Pancreas (tissue), 10 donors: Measurements from ENCODE around the gene OR6B1. TPM values are rescaled to one million over a fixed set of nuclear protein-coding genes. Genes with fewer than 3 reads are reported as not detected.

Source experiments
- ATAC-seq, 4 donors: fragments of 200-7000 bp; cut with Tn5 transposase; one replicate each; pipeline versions ENCODE4 v1.8.0 to v1.9.1; 2020; ENCODE audit warnings: mild to moderate bottlenecking in 4 of 4, moderate library complexity in 4 of 4
- DNase-seq, 6 donors: peaks; one replicate each; pipeline ENCODE4 v3.0.0-alpha.2; 2020
- FAIRE-seq: peaks from 2 replicates; lab custom pipeline; 2012; peaks lifted over from hg19 to GRCh38; lab: Jason Lieb, UNC
- H3K27ac ChIP-seq, 4 donors: fragments of 200-600 bp; sonication (generic); 1 replicate in 3 of 4; 2 replicates in 1 of 4; pipeline versions ENCODE4 v1.5.0 to v1.8.0; 2020
- H3K27me3 ChIP-seq, 4 donors: fragments of 200-600 bp; one replicate each; pipeline ENCODE4 v1.8.0; 2021
- H3K36me3 ChIP-seq, 3 donors: fragments of 200-600 bp; sonication (generic) in 1 of 3; one replicate each; pipeline versions ENCODE4 v1.5.0 to v1.8.0; 2020 to 2021
- H3K4me1 ChIP-seq, 3 donors: fragments of 200-600 bp; one replicate each; pipeline ENCODE4 v1.8.0; 2021
- H3K4me3 ChIP-seq, 4 donors: fragments of 200-600 bp; sonication (generic) in 2 of 4; one replicate each; pipeline versions ENCODE4 v1.5.0 to v1.8.0; 2020 to 2021
- H3K9me3 ChIP-seq, 4 donors: fragments of 200-600 bp; one replicate each; pipeline ENCODE4 v1.8.0; 2021
- WGBS, 2 donors: extraction: QIAGEN DNeasy Blood & Tissue Kit; methylation state at CpG; one replicate each; pipeline ENCODE4 v1.1.7; 2013; 5-methylcytosine and 5-hydroxymethylcytosine counted together
- intact Hi-C, 3 donors: fragments of 100-400 bp; cut with DNase I; formaldehyde crosslinking; loops; one replicate each; pipeline versions ENCODE4 v1.11.1 to v1.14.2; 2022
- polyA plus RNA-seq, 2 donors: library from polyadenylated mRNA; stranded (reverse); fragments of 200-250 nt; gene quantifications; one replicate each; pipeline ENCODE4 v1.2.3, GENCODE V29; 2013
- total RNA-seq, 6 donors: library from RNA; stranded (reverse); fragmentation: NEBNext Ultra II Directional in 4 of 6; extraction: Animal tissue kit (Norgen Biotek cat#: 25700) in 4 of 6; gene quantifications; one replicate each; pipeline versions ENCODE4 v1.2.1 to v1.2.4, GENCODE V29; 2021 to 2023
- TF ChIP-seq, protein P1 (sequence below), 4 donors: fragments of 200-600 bp; sonication (generic) in 3 of 4; IDR thresholded peaks; one replicate each; pipeline versions ENCODE4 v1.5.0 to v1.8.0; 2021; ENCODE audit warnings: antibody characterized with exemption in 4 of 4
- donor health status: healthy with polysubstance abuse.
- donor health status: DM: no; HTN: no; CAD: no; lungs with moderate emphysema.
- donor health status: DM: no; HTN: no; CAD: no.
- donor health status: control.
- donor health status: control.
- donor health status: Bipolar disorder and iron deficiency.
- donor health status: DM: yes; HTN: yes; CAD: no.
- donor health status: DM: no; HTN: no; CAD: no.
- donor health status: DM: no; HTN: no; CAD: no.
- donor health status: DM: yes; HTN: yes; CAD: no.

The OR6B1 gene
- total and polyA plus RNA-seq, 8 donors = not detected

- no peak for FAIRE-seq
- Histone ChIP-seq H3K4me1 (no peaks in the 10 kb centered on the region), H3K36me3 (no peaks in the 10 kb centered on the region), H3K4me3 (no peak overlapping the region), H3K27me3 (no peaks in the 10 kb centered on the region), H3K9me3 (no peaks in the 10 kb centered on the region), H3K27ac (no peak overlapping the region)
- TF ChIP-seq, protein P1, sequence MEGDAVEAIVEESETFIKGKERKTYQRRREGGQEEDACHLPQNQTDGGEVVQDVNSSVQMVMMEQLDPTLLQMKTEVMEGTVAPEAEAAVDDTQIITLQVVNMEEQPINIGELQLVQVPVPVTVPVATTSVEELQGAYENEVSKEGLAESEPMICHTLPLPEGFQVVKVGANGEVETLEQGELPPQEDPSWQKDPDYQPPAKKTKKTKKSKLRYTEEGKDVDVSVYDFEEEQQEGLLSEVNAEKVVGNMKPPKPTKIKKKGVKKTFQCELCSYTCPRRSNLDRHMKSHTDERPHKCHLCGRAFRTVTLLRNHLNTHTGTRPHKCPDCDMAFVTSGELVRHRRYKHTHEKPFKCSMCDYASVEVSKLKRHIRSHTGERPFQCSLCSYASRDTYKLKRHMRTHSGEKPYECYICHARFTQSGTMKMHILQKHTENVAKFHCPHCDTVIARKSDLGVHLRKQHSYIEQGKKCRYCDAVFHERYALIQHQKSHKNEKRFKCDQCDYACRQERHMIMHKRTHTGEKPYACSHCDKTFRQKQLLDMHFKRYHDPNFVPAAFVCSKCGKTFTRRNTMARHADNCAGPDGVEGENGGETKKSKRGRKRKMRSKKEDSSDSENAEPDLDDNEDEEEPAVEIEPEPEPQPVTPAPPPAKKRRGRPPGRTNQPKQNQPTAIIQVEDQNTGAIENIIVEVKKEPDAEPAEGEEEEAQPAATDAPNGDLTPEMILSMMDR (IDR thresholded peaks at IDR 0.05) = no peak
- no peak for ATAC-seq
- intact Hi-C loops = no loop called here
- DNase-seq = no peak
- 86 to 94% methylated on average over 3 of the region's 3 CpGs for WGBS, 2 donors
Measured at GRCh38 chr7:143993924-143994323, 6.2 kb upstream of the OR6B1 start.

DNA sequence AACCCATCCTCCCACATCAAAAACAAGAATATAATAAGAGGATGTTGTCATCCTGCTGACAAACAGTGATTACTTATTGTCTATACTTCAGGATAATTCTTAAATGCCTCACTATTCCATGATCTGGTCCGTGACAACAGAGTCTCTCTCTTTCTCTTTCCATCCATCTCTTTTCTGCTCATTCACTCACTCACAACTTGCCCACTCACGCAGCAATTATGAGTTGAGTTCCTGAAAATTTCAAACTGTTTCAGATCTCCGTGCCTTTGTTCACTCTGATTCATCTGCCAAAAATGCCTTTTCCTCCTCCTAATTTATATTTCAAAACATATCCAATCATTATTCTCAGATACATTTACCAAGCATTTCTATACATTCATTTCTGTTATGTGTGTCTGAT lies 1.4 kb downstream of the OR6B1 start:
- H3K36me3 ChIP-seq = no peaks in the 10 kb centered on the region
- no peak overlapping the region for H3K27ac ChIP-seq
- H3K4me3 ChIP-seq = no peak overlapping the region
- FAIRE-seq = no peak
- no peaks in the 10 kb centered on the region for H3K27me3 ChIP-seq
- 79 to 84% methylated on average over 3 of the region's 3 CpGs for whole genome bisulfite sequencing, 2 donors
- H3K4me1 ChIP-seq = no peaks in the 10 kb centered on the region
- intact Hi-C loops = no loop called here
- TF ChIP-seq, protein P1 (IDR thresholded peaks at IDR 0.05) = no peak
- no peak for DNase-seq
- ATAC-seq = no peak
- H3K9me3 ChIP-seq = no peaks in the 10 kb centered on the region

GRCh38 chr7:144004703-144005102 lies 4.6 kb downstream of the OR6B1 start:
- intact Hi-C loops = no loop called here

DNA sequence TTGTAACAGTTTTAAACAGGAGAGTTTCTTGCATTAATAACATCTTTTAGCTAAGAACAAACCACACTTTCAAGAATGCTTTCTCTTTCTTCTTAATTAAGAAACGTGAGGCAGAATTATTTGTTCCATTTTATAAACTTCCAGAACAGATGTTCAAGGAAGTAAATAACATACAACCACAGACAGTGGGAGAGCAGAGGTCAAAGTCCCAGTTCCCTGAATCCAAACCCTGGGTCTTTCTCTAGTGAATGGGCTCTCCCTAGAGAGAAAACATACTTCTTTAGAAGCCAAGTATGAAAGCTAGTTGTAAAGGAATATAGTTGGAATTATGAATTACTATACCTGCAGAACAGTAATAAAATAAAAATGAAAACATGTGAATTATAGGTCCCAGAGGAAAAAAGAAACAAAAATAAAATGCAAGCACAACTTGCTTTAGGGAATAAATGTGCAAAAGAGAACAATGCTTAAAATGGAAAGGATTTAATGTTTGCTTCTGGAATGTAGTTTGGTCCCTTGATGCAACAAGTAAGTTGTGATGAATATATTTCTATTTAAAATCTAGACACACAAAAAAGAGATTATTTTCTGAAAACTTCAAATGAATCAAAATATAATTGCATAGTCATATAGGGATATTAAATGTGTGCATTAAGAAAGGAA lies 6.0 kb downstream of the OR6B1 start:
- no peak for DNase-seq
- no peak overlapping the region for H3K4me3 ChIP-seq
- TF ChIP-seq, protein P1 (IDR thresholded peaks at IDR 0.05) = no peak
- no peaks in the 10 kb centered on the region for H3K27me3 ChIP-seq
- H3K27ac ChIP-seq = no peak overlapping the region
- WGBS, 2 donors = 33 to 42% methylated on average over 1 of the region's 1 CpG
- no peak for FAIRE-seq
- no peaks in the 10 kb centered on the region for H3K9me3 ChIP-seq
- H3K36me3 ChIP-seq = no peaks in the 10 kb centered on the region
- intact Hi-C loops = no loop called here
- no peaks in the 10 kb centered on the region for H3K4me1 ChIP-seq
- ATAC-seq = no peak

More at GRCh38 chr7:144004703-144005102, 4.6 kb downstream of the OR6B1 start:
- Histone ChIP-seq H3K4me3 (no peak overlapping the region), H3K27me3 (no peaks in the 10 kb centered on the region), H3K4me1 (no peaks in the 10 kb centered on the region), H3K36me3 (no peaks in the 10 kb centered on the region), H3K27ac (no peak overlapping the region), H3K9me3 (no peaks in the 10 kb centered on the region)
- WGBS, 2 donors = 75 to 81% methylated on average over 5 of the region's 5 CpGs
- ATAC-seq (no peak), DNase-seq (no peak), FAIRE-seq (no peak)
- TF ChIP-seq, protein P1 (IDR thresholded peaks at IDR 0.05) = no peak

- H3K4me1 ChIP-seq = no peaks in the 10 kb centered on the region
- 89 to 98% methylated on average over 1 of the region's 1 CpG for WGBS, 2 donors
- FAIRE-seq (no peak), ATAC-seq (no peak), DNase-seq (no peak)
- TF ChIP-seq, protein P1 (IDR thresholded peaks at IDR 0.05) = no peak
- intact Hi-C loops = no loop called here
- no peak overlapping the region for H3K27ac ChIP-seq
- no peak overlapping the region for H3K4me3 ChIP-seq
- no peaks in the 10 kb centered on the region for H3K36me3 ChIP-seq
- H3K9me3 ChIP-seq = no peaks in the 10 kb centered on the region
- no peaks in the 10 kb centered on the region for H3K27me3 ChIP-seq
Measured at GRCh38 chr7:144006692-144007042, 6.5 kb downstream of the OR6B1 start.
